Measurements from ENCODE around the gene CFAP54.

Gene CFAP54

DNA sequence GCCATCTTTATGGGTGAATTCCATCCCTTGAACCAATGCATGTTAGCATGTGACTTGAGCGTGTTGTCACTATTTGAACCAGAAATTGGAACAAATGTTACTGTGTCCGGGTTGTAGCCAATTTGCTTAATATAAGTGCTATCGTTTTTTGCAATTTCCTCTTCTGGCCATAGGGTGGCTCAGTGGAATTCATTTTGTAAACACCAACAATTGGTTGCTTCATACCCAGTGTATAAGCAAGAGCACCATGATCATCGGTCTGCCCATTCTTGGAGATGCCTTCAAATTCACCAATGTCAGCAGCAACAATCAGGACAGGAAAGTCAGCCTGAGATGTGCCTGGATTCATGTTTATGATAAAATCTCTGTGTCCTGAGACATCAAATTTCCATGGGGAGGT, 412.7 kb downstream of the CFAP54 start:
- no peak for DNase-seq

DNA sequence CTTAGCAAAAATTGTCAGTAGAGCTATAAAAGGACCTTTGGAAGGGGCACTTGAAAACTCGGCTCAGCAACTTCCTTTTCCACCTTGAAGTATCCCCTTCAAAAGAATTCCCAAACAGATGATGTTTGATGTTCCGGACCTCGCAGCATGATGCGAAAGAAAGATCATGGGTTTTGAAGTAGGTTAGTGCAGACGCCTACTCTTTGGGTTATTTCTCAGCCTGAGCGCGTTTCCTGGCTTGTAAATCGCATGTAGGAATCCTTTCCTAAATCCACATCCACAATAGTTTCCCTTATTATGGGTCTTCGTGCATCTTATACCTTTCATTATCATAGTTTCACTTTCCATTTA, 417.1 kb downstream of the CFAP54 start:
- DNase-seq, result no peak

DNA sequence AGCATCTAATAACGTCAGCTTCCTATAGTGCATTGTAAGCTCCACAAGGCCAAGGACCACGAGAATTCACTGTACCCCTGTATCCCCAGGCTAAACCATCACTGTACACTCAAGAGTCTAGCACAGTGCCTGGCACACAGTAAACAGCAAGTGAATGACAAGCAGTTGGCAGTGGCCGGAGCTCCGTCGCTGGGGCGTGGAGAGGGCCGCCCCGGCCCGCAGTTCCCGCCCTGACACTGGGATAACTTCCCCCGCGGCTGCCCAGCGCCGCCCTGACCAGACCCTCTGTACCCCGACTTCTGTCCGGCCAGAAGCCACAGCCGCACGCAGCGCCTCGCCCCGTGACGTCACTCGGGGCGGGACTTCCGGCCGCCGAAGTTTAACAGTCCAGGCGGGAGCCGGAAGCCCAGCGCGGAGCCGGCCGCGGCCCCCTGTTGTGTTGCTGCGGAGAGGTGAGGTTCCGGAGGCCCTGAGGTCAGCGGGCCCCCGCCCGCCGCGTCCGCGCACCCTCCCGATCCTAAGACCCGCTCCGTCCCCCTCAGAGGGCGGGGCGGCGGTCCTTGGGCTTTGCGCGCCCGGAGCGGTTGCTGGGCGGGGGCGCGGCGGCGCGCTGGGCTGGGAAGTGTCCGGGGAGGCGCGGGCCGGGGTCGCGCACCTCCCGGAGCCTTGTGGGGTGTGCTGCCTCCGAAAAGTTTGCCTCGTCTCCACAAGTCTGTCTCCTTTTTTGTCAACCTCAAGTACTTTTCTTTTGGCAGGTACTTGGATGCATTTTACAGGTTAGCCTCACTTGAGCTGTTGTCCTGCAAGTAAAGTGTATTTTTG, 417.7 kb downstream of the CFAP54 start, which contains the start of gene NEDD1:
Gene NEDD1 (plus strand): TSS at position 409 of the 822 bp plus-strand sequence. CDS start 2,503 bp downstream, outside the sequence.
- DNase-seq, result peak; percentile 10

DNA sequence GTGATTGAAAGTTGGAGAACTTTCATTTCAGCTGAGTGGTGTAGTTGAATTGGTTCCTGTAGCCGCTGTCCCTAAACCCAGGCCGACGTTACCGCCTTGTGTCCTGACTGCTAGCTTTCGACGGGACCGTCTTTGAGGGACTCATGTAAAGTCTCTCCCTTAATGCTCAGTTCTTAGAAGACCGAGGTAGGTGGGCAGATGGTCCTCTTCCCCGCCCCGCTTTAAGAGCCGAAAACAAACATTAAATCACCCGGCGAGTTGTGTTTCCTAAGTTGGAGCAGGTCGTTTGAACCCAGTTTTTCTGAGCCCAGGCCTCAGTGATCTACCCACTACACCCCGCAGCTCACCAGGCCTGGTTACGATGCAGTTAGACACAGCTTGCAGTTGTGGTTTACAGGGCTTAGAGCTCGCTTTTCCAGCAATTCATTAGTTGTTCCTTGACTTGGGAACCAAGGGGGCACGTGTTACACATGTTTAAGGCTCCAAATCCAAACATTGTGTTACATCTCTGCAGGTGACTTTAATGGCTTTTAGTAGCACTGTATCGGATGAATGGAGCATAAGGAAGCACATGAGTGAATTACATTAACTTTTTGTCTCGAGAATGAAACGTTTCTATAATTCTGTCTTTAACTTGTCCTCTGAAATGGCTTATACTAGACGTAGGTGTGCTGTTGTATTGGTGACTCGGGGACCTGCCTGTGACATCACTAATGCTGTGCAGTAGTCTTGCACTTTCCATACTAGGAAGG, 418.5 kb downstream of the CFAP54 start:
- peak; percentile 7 for DNase-seq

DNA sequence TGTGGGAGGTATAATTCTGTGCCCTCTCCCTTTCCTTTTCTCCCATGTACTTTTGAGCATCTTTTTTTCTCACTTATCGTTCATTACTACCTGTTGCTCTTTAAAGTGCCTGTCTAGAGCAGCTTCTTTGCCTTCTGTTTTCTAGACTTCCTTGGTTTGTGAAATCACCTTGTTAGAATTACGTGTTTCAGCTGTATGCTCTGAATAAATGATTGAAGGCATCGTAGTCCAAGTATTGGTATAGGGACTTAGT, 419.0 kb downstream of the CFAP54 start:
- DNase-seq, result no peak

DNA sequence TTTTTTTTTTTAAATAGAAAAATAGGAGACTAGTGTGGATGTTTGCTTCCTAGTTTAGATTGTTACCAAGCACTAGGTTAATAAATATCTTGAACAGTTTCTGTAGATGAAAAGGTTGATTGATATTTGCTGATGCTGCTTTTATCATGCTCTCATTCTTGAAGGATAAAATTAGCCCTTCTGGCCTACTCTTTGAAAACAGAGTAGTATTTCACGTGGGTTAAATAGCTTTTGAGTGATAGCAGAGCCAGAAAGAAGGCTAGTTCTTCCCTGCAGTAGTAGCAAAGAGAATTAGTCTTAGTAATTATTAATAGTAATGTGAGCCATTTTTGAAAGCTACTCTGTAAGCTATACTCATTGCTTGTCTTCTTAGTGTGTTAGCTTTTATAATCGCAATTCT, 422.9 kb downstream of the CFAP54 start:
- DNase-seq, result no peak

DNA sequence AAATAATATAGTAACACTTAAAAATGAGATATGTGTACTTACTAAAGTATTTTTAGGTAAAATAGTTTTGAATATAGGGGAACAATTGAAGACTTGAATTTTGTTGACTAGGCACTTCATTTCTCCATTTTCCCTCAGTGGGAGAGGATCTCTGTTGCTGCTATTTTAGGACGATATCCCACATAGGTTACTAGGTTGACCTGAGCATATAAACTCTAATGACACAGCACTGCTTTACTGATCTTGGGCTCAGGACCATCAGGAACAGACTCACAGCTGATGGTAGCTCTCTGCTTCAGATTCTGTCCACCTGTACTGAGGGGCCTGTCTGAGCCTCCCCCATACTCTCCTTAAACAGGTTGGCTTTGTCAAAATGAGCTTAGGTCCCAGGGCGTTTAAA, 423.6 kb downstream of the CFAP54 start:
- DNase-seq, result no peak

DNA sequence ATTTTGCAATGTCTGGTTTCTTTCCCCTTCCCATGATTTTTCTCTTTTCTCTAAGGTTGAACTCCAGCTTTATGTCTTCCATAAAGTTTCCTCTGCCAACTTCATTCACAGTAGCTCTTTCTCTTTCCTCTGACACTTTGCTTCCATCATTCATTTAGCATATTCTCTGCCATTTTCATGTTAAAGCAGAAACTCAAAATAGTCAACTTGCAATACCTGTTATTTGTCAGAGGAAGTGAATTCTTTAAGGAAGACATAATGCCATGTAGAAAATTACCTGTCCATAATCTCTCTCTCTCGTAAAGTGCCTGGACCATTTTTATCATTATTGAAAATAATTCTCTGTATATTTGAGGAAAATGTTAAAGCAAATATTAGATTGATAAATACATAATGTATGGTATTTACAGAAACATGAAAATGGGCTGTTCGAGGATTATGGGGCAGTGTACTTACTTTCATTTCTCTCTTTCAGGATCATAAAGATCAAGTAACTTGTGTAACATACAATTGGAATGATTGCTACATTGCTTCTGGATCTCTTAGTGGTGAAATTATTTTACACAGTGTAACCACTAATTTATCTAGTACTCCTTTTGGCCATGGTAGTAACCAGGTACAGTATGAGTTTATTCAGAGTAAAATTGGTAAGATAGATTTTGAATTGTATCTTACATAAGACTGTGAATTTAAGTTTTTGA, 430.3 kb downstream of the CFAP54 start:
- no peak for DNase-seq
